Stimulated activated CD8-positive, alpha-beta memory T cell treated with anti-CD3 and anti-CD28 coated beads, Interleukin-12 subunit alpha, Interleukin-12 subunit beta, amount 100 ng/mL, for 24 hours (primary cell): ENCODE measurements around the gene ANKRD18A.

Experiments
- DNase-seq: peaks from one replicate; pipeline ENCODE4 v3.0.0-alpha.2; 2020; ENCODE audit errors: extremely low read depth

ANKRD18A gene

GRCh38 chr9:38529317-38529716, 91.1 kb downstream of the ANKRD18A start:
- DNase-seq, result no peak

- no peak for DNase-seq
These were observed 92.9 kb downstream of the ANKRD18A start for GRCh38 chr9:38527503-38527902.

- DNase-seq, result no peak
These were observed 93.8 kb downstream of the ANKRD18A start for GRCh38 chr9:38526591-38526990.

- no peak for DNase-seq
These were observed 97.3 kb downstream of the ANKRD18A start for GRCh38 chr9:38523121-38523520.

GRCh38 chr9:38521762-38522161, 98.6 kb downstream of the ANKRD18A start:
- DNase-seq, result no peak
